GM12891 (cell line): Measurements from ENCODE around the gene DYNC1H1.
"Not testable (repeated sequence)": the region's sequence is repeated elsewhere in the genome, so short reads cannot be mapped to it uniquely, and the experiment has no call there.

Experiments
- DNase-seq: peaks from one replicate; pipeline ENCODE4 v3.0.0; 2011; ENCODE audit warnings: low spot score; ENCODE audit not compliant: insufficient read length
- FAIRE-seq: peaks from 2 replicates; lab custom pipeline; 2011; peaks lifted over from hg19 to GRCh38; lab: Jason Lieb, UNC
- PAX5 ChIP-seq: IDR thresholded peaks from 2 replicates; pipeline ENCODE4 v1.6.1; 2011; ENCODE audit warnings: low read length, moderate library complexity, mild to moderate bottlenecking; ENCODE audit not compliant: insufficient read depth, severe bottlenecking
- POLR2A ChIP-seq: IDR thresholded peaks from 2 replicates; pipeline ENCODE4 v1.6.1; 2011; ENCODE audit warnings: low read depth, low read length, control low read depth
- POLR2AphosphoS5 ChIP-seq: IDR thresholded peaks from 2 replicates; pipeline ENCODE4 v1.6.1; 2011; ENCODE audit warnings: low read depth, low read length, control low read depth
- POU2F2 ChIP-seq: IDR thresholded peaks from 2 replicates; pipeline ENCODE4 v1.6.1; 2011; ENCODE audit warnings: low read depth, mild to moderate bottlenecking, control low read depth, low read length, moderate library complexity
- SPI1 ChIP-seq: IDR thresholded peaks from 2 replicates; pipeline ENCODE4 v1.6.1; 2011; ENCODE audit warnings: low read depth, low read length, control low read depth
- TAF1 ChIP-seq: IDR thresholded peaks from 2 replicates; pipeline ENCODE4 v1.6.1; 2011; ENCODE audit warnings: low read depth, low read length, control low read depth

The DYNC1H1 gene

GRCh38 chr14:102055181-102055901 lies 91.0 kb downstream of the DYNC1H1 start:
- FAIRE-seq = no peak
- no peak for DNase-seq
- TF ChIP-seq POLR2AphosphoS5 (no peak), POLR2A (no peak), SPI1 (no peak), TAF1 (no peak), POU2F2 (no peak), PAX5 (no peak)

GRCh38 chr14:102056694-102057442 lies 92.5 kb downstream of the DYNC1H1 start:
- FAIRE-seq = peak; percentile 72
- TF ChIP-seq TAF1 (no peak), POLR2A (no peak), POLR2AphosphoS5 (no peak), POU2F2 (0 out of 2 replicates have a peak, but pooled peaks have one; percentile 15), SPI1 (no peak), PAX5 (no peak)
- DNase-seq = no peak

- peak; percentile 54 for FAIRE-seq
- TF ChIP-seq POLR2AphosphoS5 (no peak), TAF1 (no peak), POU2F2 (no peak), PAX5 (no peak), SPI1 (no peak)
Measured at GRCh38 chr14:102057480-102058114, 93.2 kb downstream of the DYNC1H1 start.

GRCh38 chr14:102058146-102058545 lies 93.8 kb downstream of the DYNC1H1 start:
- FAIRE-seq (no peak), DNase-seq (no peak)
- TF ChIP-seq POLR2AphosphoS5 = no peak

More at GRCh38 chr14:102057480-102058114, 93.2 kb downstream of the DYNC1H1 start:
- no peak for DNase-seq

- FAIRE-seq (no peak), DNase-seq (no peak)
- TF ChIP-seq PAX5 (no peak), POLR2AphosphoS5 (no peak), SPI1 (no peak), TAF1 (no peak), POU2F2 (no peak), POLR2A (no peak)
Measured at GRCh38 chr14:102058961-102059360, 94.6 kb downstream of the DYNC1H1 start.

DNA sequence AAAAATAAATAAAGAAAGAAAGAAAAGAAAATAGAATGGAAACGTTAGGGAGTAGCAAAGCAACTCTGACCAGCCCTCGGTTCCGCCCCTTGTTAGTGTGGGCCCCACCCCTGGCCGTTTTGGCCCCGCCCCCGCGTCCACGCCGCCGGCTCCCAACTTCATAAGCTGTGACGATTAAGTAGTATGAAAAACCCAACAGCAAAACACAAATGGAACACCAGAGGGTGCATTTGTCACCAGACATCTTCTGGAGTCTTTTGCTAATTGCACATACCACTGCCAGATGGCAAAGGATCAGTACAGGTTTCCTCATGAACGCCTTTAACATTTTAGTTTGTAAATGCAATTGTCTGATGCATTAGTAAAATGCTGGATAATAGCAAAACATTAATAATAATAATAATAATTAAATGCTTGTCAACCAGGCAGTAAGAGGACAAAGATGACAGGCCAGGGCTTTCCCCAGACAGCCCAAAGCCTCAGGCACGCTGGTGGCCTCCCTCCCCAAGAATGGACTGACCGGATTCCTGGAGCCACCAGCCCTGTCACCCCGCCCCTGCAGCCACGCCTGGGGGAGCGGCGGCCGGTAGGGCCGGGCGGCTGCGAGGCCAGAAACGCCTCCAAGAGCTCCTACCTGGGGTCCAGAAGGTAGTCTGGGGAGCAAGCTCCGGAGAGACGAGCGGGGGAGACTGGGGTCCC lies 98.9 kb downstream of the DYNC1H1 start:
- no peak for TF ChIP-seq SPI1
- TF ChIP-seq TAF1 = no peak
- no peak for TF ChIP-seq POLR2A
- no peak for TF ChIP-seq POU2F2
- TF ChIP-seq PAX5 = no peak
- TF ChIP-seq POLR2AphosphoS5 = no peak
- FAIRE-seq (peak; percentile 26), DNase-seq (peak; percentile 64)

DNA sequence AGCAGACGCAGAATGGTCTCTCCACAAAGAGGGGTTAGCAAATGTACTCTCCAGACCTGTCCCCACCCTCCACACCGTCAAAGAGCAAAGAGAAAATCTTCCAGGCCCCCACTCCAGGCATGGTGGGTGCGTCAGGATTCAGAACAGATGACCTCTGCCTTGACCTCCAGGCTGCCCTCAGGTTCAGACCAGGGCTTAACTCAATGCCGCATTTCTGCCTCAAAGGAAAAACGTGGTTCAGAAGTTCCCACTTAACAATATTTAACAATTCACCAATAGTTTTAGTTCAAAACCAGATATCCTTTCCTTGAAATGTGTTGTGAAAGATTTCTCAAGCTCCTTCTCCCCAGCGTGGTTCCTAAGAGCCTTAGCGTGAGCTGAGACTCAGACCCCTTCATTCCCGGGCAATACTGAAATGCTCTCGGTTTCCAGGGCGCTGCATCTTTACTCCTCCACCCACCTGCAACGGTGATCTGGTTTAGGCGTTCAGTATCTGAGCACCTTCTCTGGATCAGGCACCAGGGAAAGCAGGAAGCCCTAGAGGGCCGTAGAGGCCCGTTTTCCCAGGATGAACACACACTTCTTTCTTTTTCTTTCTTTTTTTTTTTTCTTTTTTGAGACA lies 99.5 kb downstream of the DYNC1H1 start:
- FAIRE-seq (no peak), DNase-seq (no peak)
- TF ChIP-seq SPI1 (no peak), TAF1 (no peak), PAX5 (no peak), POLR2AphosphoS5 (no peak), POLR2A (no peak), POU2F2 (no peak)

GRCh38 chr14:102064590-102064989 lies 100.2 kb downstream of the DYNC1H1 start:
- FAIRE-seq, DNase-seq: not testable (repeated sequence)

- DNase-seq = no peak
- no peak for TF ChIP-seq SPI1
- TF ChIP-seq POLR2AphosphoS5 = no peak
- TF ChIP-seq TAF1 = no peak
- no peak for TF ChIP-seq POLR2A
- no peak for TF ChIP-seq PAX5
- no peak for TF ChIP-seq POU2F2
Measured at GRCh38 chr14:102066041-102066451, 101.7 kb downstream of the DYNC1H1 start.

More at GRCh38 chr14:102066041-102066451, 101.7 kb downstream of the DYNC1H1 start:
- FAIRE-seq = no peak
